Transverse colon (tissue), 4 donors: ENCODE measurements around the gene MRPL53.

ENCODE experiments used
- CTCF ChIP-seq, 5 experiments: fragments of 200-600 bp in 3 of 5; fragments of 450-650 bp in 2 of 5; sonication (generic) in 3 of 5; IDR thresholded peaks; 1 replicate in 2 of 5; 2 replicates in 3 of 5; pipeline ENCODE4 v1.5.1; 2016 to 2017; ENCODE audit warnings: antibody characterized with exemption in 5 of 5, inconsistent platforms in 3 of 5, mild to moderate bottlenecking in 2 of 5, moderate library complexity in 1 of 5
- POLR2AphosphoS5 ChIP-seq, 3 donors: sonication (generic); formaldehyde crosslinking; IDR thresholded peaks; one replicate each; pipeline ENCODE4 v1.6.1; 2016; ENCODE audit warnings: antibody characterized with exemption in 3 of 3

- TF ChIP-seq POLR2AphosphoS5 (IDR thresholded peaks at IDR 0.05) (no peak), CTCF (IDR thresholded peaks at IDR 0.05) (no peak)
Observed at GRCh38 chr2:74496997-74497776, 24.7 kb upstream of the MRPL53 start.
